ENCODE measurements around the gene PRKCZ. TPM values are rescaled to one million over a fixed set of nuclear protein-coding genes. Genes with fewer than 3 reads are reported as not detected.

Gene PRKCZ
- total RNA-seq, 2 donors from 2014 or later: 34.5 to 46.7 TPM

DNA sequence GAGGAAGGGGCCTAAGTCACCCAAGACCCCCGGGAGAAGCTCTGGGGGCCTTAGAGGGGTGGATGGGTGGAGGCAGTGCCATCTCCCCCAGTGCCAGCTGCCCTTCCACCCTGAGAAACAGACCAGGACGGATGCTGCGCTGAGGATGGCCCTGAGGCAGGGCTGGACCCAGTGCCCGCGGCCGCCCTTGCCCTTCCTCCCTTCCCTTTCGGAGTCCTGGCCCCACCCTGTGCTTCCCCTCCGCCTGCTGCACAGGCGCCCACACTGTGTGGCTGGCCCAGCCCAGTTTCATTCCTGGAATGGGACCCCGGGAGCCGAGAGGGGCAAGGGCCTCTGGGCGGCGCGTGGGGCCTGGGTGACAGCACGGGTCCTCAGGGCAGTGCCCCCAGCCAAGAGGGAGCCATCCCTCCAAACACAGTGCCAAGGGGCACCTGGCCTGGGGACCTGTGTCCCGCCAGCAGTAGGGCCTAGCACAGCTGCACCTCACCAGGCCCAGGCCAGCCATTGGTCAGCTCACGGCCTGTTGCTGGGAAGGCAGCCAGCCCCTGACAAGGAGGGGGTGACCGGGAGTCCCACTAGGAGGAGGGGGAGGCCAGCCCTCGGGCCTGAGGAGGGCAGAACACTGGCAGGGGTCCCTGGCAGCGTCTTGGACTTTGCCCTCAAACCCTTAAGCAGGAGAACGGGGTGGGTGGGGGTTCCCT, 164.5 kb downstream of the PRKCZ start:
- no peaks in the 10 kb centered on the region for H3K9me3 ChIP-seq
- H3K4me3 ChIP-seq: no peak overlapping the region
- H3K27ac ChIP-seq: peak overlapping the region; percentile 90 to 93
- 47% methylated on average over 15 of the region's 21 CpGs for WGBS
- H3K4me1 ChIP-seq (replicated peaks): peaks cover 26% of the 10 kb centered on the region
- no peaks in the 10 kb centered on the region for H3K27me3 ChIP-seq (replicated peaks; ENCODE audit: insufficient read depth)
- TF ChIP-seq POLR2AphosphoS5 (IDR thresholded peaks at IDR 0.05) (no peak), POLR2A (IDR thresholded peaks at IDR 0.05) (no peak)
- TF ChIP-seq, protein P1, sequence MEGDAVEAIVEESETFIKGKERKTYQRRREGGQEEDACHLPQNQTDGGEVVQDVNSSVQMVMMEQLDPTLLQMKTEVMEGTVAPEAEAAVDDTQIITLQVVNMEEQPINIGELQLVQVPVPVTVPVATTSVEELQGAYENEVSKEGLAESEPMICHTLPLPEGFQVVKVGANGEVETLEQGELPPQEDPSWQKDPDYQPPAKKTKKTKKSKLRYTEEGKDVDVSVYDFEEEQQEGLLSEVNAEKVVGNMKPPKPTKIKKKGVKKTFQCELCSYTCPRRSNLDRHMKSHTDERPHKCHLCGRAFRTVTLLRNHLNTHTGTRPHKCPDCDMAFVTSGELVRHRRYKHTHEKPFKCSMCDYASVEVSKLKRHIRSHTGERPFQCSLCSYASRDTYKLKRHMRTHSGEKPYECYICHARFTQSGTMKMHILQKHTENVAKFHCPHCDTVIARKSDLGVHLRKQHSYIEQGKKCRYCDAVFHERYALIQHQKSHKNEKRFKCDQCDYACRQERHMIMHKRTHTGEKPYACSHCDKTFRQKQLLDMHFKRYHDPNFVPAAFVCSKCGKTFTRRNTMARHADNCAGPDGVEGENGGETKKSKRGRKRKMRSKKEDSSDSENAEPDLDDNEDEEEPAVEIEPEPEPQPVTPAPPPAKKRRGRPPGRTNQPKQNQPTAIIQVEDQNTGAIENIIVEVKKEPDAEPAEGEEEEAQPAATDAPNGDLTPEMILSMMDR (IDR thresholded peaks at IDR 0.05): no peak
- intact Hi-C loops (cut with DNase I): no loop called here
- DNase-seq (ENCODE audit: low spot score): no peak
- H3K36me3 ChIP-seq: no peaks in the 10 kb centered on the region

DNA sequence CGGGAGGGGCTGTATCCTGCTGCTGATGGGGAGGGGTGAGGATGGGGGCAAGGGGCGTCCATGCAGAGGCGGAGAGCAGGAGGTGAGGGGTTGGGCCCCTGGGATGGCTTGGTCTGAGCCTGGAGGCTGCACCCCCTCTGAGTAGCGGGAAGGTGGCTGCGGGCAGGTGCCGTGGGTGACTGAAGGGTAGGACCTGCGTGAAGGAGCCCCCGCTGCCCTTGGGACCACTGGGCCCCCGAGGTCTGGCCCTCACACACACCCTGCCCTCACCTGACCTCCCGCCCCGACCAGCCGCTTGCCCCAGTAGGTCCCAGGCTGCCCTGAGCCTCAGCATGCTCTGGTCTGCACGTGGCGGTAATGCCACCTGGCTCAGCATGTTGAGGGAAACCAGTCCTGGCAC, 165.1 kb downstream of the PRKCZ start:
- peaks cover 24% of the 10 kb centered on the region for H3K4me1 ChIP-seq (replicated peaks)
- intact Hi-C loops (cut with DNase I): no loop called here
- TF ChIP-seq, protein P1 (IDR thresholded peaks at IDR 0.05): no peak
- no peak for TF ChIP-seq POLR2AphosphoS5 (IDR thresholded peaks at IDR 0.05)
- TF ChIP-seq POLR2A (IDR thresholded peaks at IDR 0.05): no peak
- H3K36me3 ChIP-seq: no peaks in the 10 kb centered on the region
- H3K9me3 ChIP-seq: no peaks in the 10 kb centered on the region
- no peak for DNase-seq (ENCODE audit: low spot score)
- H3K4me3 ChIP-seq: no peak overlapping the region
- H3K27ac ChIP-seq: no peak overlapping the region
- WGBS: 94% methylated on average over 14 of the region's 14 CpGs
- H3K27me3 ChIP-seq (replicated peaks; ENCODE audit: insufficient read depth): no peaks in the 10 kb centered on the region

DNA sequence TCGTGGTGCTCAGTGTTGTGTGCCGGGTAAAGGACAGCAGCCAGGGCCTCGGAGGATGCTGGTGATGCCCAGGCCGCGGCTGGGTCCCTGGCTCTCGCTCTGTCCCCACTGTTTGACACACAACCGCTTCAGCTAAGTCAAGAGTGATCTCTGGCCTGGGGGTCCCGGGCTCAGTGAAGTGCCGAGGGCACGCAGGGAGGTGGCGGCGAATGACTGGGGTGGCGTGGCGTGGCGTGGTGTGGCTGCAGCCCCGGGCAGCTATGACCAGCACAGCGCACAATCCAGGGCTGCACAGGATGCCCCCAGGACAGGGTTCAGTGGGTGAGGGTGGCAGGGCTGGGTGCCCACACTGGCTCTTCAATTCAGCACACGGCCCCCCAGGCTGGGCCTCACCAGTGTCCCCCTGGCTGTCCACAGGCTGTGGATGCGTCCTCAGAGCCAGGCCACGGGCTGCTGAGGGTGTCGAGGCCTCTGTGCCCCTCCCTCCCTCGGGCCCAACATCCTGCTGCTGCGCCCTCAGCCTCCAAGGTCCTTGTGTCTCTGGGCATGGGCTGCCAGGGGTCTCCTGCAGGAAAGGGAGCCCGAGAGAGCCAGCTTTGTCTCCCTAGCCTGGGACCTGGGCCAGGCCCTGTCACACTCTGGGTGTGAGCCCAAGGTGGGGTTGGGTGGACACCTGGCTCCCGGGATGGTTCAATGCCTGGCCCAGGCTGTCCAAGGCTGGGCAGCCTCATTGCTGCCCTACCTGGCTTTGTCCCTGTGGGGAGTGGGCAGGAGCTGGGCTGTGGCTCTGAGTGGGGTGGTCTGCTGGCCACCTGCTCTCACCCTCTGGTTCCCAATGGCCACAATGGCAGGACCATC, 165.9 kb downstream of the PRKCZ start:
- no peak for DNase-seq (ENCODE audit: low spot score)
- WGBS: 87% methylated on average over 24 of the region's 25 CpGs
- intact Hi-C loops (cut with DNase I): no loop called here
- peaks cover 24% of the 10 kb centered on the region for H3K4me1 ChIP-seq (replicated peaks)
- no peaks in the 10 kb centered on the region for H3K9me3 ChIP-seq
- H3K27me3 ChIP-seq (replicated peaks; ENCODE audit: insufficient read depth): no peaks in the 10 kb centered on the region
- no peaks in the 10 kb centered on the region for H3K36me3 ChIP-seq
- H3K4me3 ChIP-seq: no peak overlapping the region
- no peak overlapping the region for H3K27ac ChIP-seq
- TF ChIP-seq POLR2A (IDR thresholded peaks at IDR 0.05) (no peak), POLR2AphosphoS5 (IDR thresholded peaks at IDR 0.05) (no peak)
- TF ChIP-seq, protein P1 (IDR thresholded peaks at IDR 0.05): no peak

DNA sequence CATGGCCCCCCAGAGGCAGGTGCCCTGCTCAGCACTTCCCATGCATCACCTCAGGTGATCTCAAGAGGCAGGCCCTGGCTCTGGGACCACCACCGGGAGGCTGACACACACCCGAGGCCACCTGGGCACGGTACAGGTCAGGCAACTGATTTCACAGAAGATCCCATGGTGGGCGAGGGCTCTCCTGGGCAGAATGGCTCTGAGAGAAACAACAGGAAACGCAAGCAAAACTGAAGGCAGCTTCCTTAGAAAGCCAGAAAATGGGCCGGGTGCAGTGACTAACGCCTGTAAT, 166.5 kb downstream of the PRKCZ start:
- H3K4me3 ChIP-seq: no peak overlapping the region
- no peaks in the 10 kb centered on the region for H3K27me3 ChIP-seq (replicated peaks; ENCODE audit: insufficient read depth)
- no peak for TF ChIP-seq POLR2A (IDR thresholded peaks at IDR 0.05)
- TF ChIP-seq POLR2AphosphoS5 (IDR thresholded peaks at IDR 0.05): no peak
- TF ChIP-seq, protein P1 (IDR thresholded peaks at IDR 0.05): no peak
- no peaks in the 10 kb centered on the region for H3K9me3 ChIP-seq
- H3K36me3 ChIP-seq: no peaks in the 10 kb centered on the region
- peaks cover 24% of the 10 kb centered on the region for H3K4me1 ChIP-seq (replicated peaks)
- intact Hi-C loops (cut with DNase I): no loop called here
- no peak for DNase-seq (ENCODE audit: low spot score)
- no peak overlapping the region for H3K27ac ChIP-seq
- WGBS: 86% methylated on average over 5 of the region's 7 CpGs
